ENCODE measurements around the gene AUH. TPM values are rescaled to one million over a fixed set of nuclear protein-coding genes. Genes with fewer than 3 reads are reported as not detected.

AUH gene
- total RNA-seq, 1 donor from 2014 or later: 17.3 TPM

DNA sequence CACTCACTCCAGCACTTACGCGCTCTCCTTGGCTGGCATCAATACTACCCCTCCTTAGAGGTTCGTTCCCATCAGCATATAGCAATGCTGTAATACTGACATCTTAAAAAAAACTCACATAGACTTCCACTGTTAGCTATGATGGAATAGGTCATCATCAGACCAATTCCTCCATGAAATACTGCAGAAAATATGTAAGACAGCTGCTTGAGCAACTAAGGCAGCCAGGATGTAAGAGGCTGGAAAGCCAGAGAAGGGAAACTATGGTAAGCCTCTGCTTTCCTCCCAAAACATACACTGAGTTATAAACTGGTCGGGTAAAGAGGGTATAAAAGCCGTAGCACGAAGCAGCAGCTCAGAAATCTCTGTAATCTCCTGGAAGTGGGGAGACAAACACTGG, 33.5 kb downstream of the AUH start:
- no peak for TF ChIP-seq CTCF (IDR thresholded peaks at IDR 0.05)
- H3K4me3 ChIP-seq: no peak overlapping the region
- no peak overlapping the region for H3K27ac ChIP-seq
- H3K36me3 ChIP-seq: peaks cover 10% of the 10 kb centered on the region
- ATAC-seq: no peak
- intact Hi-C loops (cut with DNase I): no loop called here
- DNase-seq: no peak
- no peaks in the 10 kb centered on the region for H3K9me3 ChIP-seq
- no peaks in the 10 kb centered on the region for H3K27me3 ChIP-seq (ENCODE audit: low read depth)
- peaks cover 9% of the 10 kb centered on the region for H3K4me1 ChIP-seq

DNA sequence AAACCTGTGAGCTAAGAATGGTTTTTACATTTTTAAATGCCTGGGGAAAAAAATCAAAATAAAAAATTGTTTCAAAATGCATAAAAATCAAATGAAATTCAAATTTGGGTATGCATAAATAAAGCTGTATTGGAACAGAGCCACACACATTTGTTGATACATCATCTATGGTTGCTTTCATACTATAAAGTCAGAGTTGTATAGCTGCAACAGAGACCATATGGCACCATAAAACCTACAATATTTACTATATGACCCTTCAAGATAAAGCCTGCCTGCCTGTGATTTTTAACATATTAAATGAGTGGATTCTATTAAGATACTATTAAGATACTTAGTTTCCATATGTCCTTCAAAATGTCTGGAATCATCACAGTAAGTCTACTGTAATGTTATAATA, 40.0 kb downstream of the AUH start:
- Histone ChIP-seq H3K27me3 (ENCODE audit: low read depth) (no peaks in the 10 kb centered on the region), H3K4me3 (no peak overlapping the region), H3K27ac (no peak overlapping the region), H3K36me3 (peaks cover 4% of the 10 kb centered on the region), H3K9me3 (no peaks in the 10 kb centered on the region), H3K4me1 (no peaks in the 10 kb centered on the region)
- ATAC-seq: no peak
- no peak for TF ChIP-seq CTCF (IDR thresholded peaks at IDR 0.05)
- intact Hi-C loops (cut with DNase I): no loop called here
- no peak for DNase-seq

DNA sequence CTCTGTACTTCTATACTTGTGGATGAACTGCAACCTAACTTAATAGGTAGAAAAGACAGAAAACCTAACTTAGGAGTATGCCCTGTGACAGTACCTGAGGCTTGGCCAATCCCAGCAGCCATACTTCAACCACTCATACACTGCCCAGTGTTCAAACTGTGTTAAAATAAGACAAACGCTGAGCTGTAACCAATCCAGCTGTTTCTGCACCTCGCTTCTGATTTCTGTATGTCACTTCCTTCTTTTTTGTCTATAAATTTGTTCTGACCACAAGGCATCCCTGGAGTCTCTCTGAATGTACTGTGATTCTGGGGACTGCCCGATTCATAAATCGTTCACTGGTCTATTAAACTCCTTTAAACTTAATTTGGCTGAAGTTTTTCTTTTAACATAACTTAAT, 41.4 kb downstream of the AUH start:
- Histone ChIP-seq H3K36me3 (peaks cover 3% of the 10 kb centered on the region), H3K4me1 (no peaks in the 10 kb centered on the region), H3K9me3 (no peaks in the 10 kb centered on the region), H3K27ac (no peak overlapping the region), H3K27me3 (ENCODE audit: low read depth) (no peaks in the 10 kb centered on the region), H3K4me3 (no peak overlapping the region)
- ATAC-seq (no peak), DNase-seq (no peak)
- intact Hi-C loops (cut with DNase I): no loop called here
- no peak for TF ChIP-seq CTCF (IDR thresholded peaks at IDR 0.05)

- intact Hi-C loops (cut with DNase I): no loop called here
- ATAC-seq: no peak
- H3K27ac ChIP-seq: no peak overlapping the region
- H3K36me3 ChIP-seq: no peaks in the 10 kb centered on the region
- H3K4me1 ChIP-seq: no peaks in the 10 kb centered on the region
- no peak for TF ChIP-seq CTCF (IDR thresholded peaks at IDR 0.05)
- H3K27me3 ChIP-seq (ENCODE audit: low read depth): no peaks in the 10 kb centered on the region
- DNase-seq: no peak
- H3K4me3 ChIP-seq: no peak overlapping the region
- H3K9me3 ChIP-seq: no peaks in the 10 kb centered on the region
Observed at GRCh38 chr9:91316093-91316492, 45.6 kb downstream of the AUH start.

DNA sequence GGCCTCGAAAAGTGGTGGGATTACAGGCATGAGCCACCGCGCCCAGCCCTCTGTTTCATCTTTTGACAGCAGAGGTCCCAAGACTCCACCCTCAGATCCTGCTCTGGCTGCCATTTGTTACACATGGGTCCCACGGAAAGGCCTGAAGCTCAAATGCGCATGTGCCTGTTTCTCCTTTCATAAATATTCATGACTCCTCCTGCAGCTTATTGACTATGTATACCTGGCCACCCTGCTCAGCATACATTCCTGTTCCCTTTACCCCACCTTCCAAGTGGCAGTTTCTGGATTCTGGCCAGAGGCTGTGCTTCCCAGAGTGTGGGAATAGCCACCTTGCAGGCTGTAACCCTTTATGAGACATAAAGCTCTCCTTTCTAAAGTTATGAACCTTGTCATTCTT, 46.5 kb downstream of the AUH start:
- Histone ChIP-seq H3K27me3 (ENCODE audit: low read depth) (no peaks in the 10 kb centered on the region), H3K4me3 (no peak overlapping the region), H3K36me3 (no peaks in the 10 kb centered on the region), H3K4me1 (no peaks in the 10 kb centered on the region), H3K27ac (no peak overlapping the region), H3K9me3 (no peaks in the 10 kb centered on the region)
- no peak for DNase-seq
- no peak for TF ChIP-seq CTCF (IDR thresholded peaks at IDR 0.05)
- intact Hi-C loops (cut with DNase I): no loop called here
- peak; percentile 47 to 49 for ATAC-seq
